ACC112 (cell line): ENCODE data around the gene CCL22.

Experiments used
- H2AFZ ChIP-seq: fragments of 200-600 bp; sonication (generic); one replicate; pipeline ENCODE4 v1.6.0; 2017; ENCODE audit warnings: antibody characterized with exemption, low read length; ENCODE audit not compliant: unreplicated experiment
- H3K27ac ChIP-seq: fragments of 200-600 bp; sonication (generic); 2 replicates; pipeline ENCODE4 v1.5.1; 2014; ENCODE audit warnings: low read depth, mild to moderate bottlenecking, antibody characterized with exemption, low read length, moderate library complexity
- H3K27me3 ChIP-seq: fragments of 200-600 bp; sonication (generic); 2 replicates; pipeline ENCODE4 v1.6.1; 2014; ENCODE audit warnings: mild to moderate bottlenecking, antibody characterized with exemption, low read length, moderate library complexity, mixed read lengths; ENCODE audit not compliant: insufficient read depth
- H3K36me3 ChIP-seq: fragments of 200-600 bp; sonication (generic); 2 replicates; pipeline ENCODE4 v1.6.1; 2016; ENCODE audit warnings: mild to moderate bottlenecking, antibody characterized with exemption, low read length, moderate library complexity, mixed read lengths; ENCODE audit not compliant: insufficient read depth
- H3K4me1 ChIP-seq: fragments of 200-600 bp; sonication (generic); one replicate; pipeline ENCODE4 v1.6.1; 2016; ENCODE audit warnings: low read length, mixed read lengths; ENCODE audit not compliant: insufficient read depth, unreplicated experiment, control insufficient read depth
- H3K4me3 ChIP-seq: fragments of 200-600 bp; sonication (generic); 2 replicates; pipeline ENCODE4 v1.5.1; 2014; ENCODE audit warnings: mild to moderate bottlenecking, low read depth, low read length
- H3K79me2 ChIP-seq: fragments of 200-600 bp; sonication (generic); one replicate; pipeline ENCODE4 v1.6.0; 2016; ENCODE audit warnings: low read length; ENCODE audit not compliant: control insufficient read depth, unreplicated experiment, insufficient read depth

Gene CCL22

GRCh38 chr16:57358527-57359095, at the start of gene CCL22:
CCL22 (plus strand) TSS chr16:57358783; CDS start chr16:57358817, 34 bp downstream.
- no peaks in the 10 kb centered on the region for H3K79me2 ChIP-seq
- no peak within 1 kb of the TSS for H3K4me3 ChIP-seq
- H3K36me3 ChIP-seq: no peaks in the 10 kb centered on the region
- no peaks in the 10 kb centered on the region for H3K4me1 ChIP-seq
- H3K27ac ChIP-seq: no peak within 1 kb of the TSS
- H2AFZ ChIP-seq: no peak within 1 kb of the TSS
- 0 out of 2 replicates have a peak, but pooled peaks cover 5% of the 10 kb centered on the region for H3K27me3 ChIP-seq

GRCh38 chr16:57310801-57311200, 47.8 kb upstream of the CCL22 start:
- no peak overlapping the region for H3K4me3 ChIP-seq
- H3K27me3 ChIP-seq: no peaks in the 10 kb centered on the region
- H2AFZ ChIP-seq: no peak overlapping the region
- no peaks in the 10 kb centered on the region for H3K79me2 ChIP-seq
- H3K4me1 ChIP-seq: peaks cover 17% of the 10 kb centered on the region
- no peak overlapping the region for H3K27ac ChIP-seq
- no peaks in the 10 kb centered on the region for H3K36me3 ChIP-seq

- H3K27me3 ChIP-seq: no peaks in the 10 kb centered on the region
Observed at GRCh38 chr16:57313509-57313908, 45.1 kb upstream of the CCL22 start.

GRCh38 chr16:57314161-57314785, 44.3 kb upstream of the CCL22 start:
- H3K36me3 ChIP-seq: no peaks in the 10 kb centered on the region
- peak overlapping the region; percentile 63 for H2AFZ ChIP-seq
- no peaks in the 10 kb centered on the region for H3K79me2 ChIP-seq
- H3K4me1 ChIP-seq: peaks cover 35% of the 10 kb centered on the region
- no peaks in the 10 kb centered on the region for H3K27me3 ChIP-seq
- H3K27ac ChIP-seq: peak overlapping the region; percentile 31
- H3K4me3 ChIP-seq: no peak overlapping the region

More at GRCh38 chr16:57313509-57313908, 45.1 kb upstream of the CCL22 start:
- Histone ChIP-seq H3K4me1 (peaks cover 35% of the 10 kb centered on the region), H2AFZ (no peak overlapping the region), H3K4me3 (no peak overlapping the region), H3K36me3 (no peaks in the 10 kb centered on the region), H3K79me2 (no peaks in the 10 kb centered on the region), H3K27ac (no peak overlapping the region)

GRCh38 chr16:57315416-57315815, 43.2 kb upstream of the CCL22 start:
- H2AFZ ChIP-seq: no peak overlapping the region
- H3K36me3 ChIP-seq: no peaks in the 10 kb centered on the region
- no peaks in the 10 kb centered on the region for H3K27me3 ChIP-seq
- H3K4me3 ChIP-seq: no peak overlapping the region
- H3K27ac ChIP-seq: 0 out of 2 replicates have a peak overlapping the region, but pooled peaks have one; percentile 93
- H3K79me2 ChIP-seq: no peaks in the 10 kb centered on the region
- peaks cover 35% of the 10 kb centered on the region for H3K4me1 ChIP-seq

- H3K36me3 ChIP-seq: no peaks in the 10 kb centered on the region
- H3K4me3 ChIP-seq: no peak overlapping the region
- peaks cover 35% of the 10 kb centered on the region for H3K4me1 ChIP-seq
- H3K27me3 ChIP-seq: no peaks in the 10 kb centered on the region
- peak overlapping the region; percentile 44 for H2AFZ ChIP-seq
- no peaks in the 10 kb centered on the region for H3K79me2 ChIP-seq
- H3K27ac ChIP-seq: peak overlapping the region; percentile 93
Observed at GRCh38 chr16:57316390-57317017, 42.1 kb upstream of the CCL22 start.

- H3K4me3 ChIP-seq: no peak overlapping the region
- H3K4me1 ChIP-seq: peaks cover 35% of the 10 kb centered on the region
- no peaks in the 10 kb centered on the region for H3K36me3 ChIP-seq
- no peak overlapping the region for H3K27ac ChIP-seq
- H3K79me2 ChIP-seq: no peaks in the 10 kb centered on the region
- H3K27me3 ChIP-seq: no peaks in the 10 kb centered on the region
- H2AFZ ChIP-seq: no peak overlapping the region
Observed at GRCh38 chr16:57318240-57318970, 40.2 kb upstream of the CCL22 start.

- Histone ChIP-seq H3K27me3 (no peaks in the 10 kb centered on the region), H2AFZ (no peak overlapping the region), H3K4me3 (no peak overlapping the region), H3K4me1 (peaks cover 28% of the 10 kb centered on the region), H3K36me3 (no peaks in the 10 kb centered on the region), H3K79me2 (no peaks in the 10 kb centered on the region), H3K27ac (no peak overlapping the region)
Observed at GRCh38 chr16:57319646-57320045, 38.9 kb upstream of the CCL22 start.

GRCh38 chr16:57324749-57325148, 33.8 kb upstream of the CCL22 start:
- Histone ChIP-seq H3K27ac (no peak overlapping the region), H2AFZ (no peak overlapping the region), H3K4me1 (peaks cover 4% of the 10 kb centered on the region), H3K36me3 (no peaks in the 10 kb centered on the region), H3K27me3 (no peaks in the 10 kb centered on the region), H3K79me2 (no peaks in the 10 kb centered on the region), H3K4me3 (no peak overlapping the region)

- no peak overlapping the region for H3K27ac ChIP-seq
- no peak overlapping the region for H2AFZ ChIP-seq
- H3K4me3 ChIP-seq: no peak overlapping the region
Observed at GRCh38 chr16:57325458-57325857, 33.1 kb upstream of the CCL22 start.

More at GRCh38 chr16:57325458-57325857, 33.1 kb upstream of the CCL22 start:
- peaks cover 4% of the 10 kb centered on the region for H3K4me1 ChIP-seq
- no peaks in the 10 kb centered on the region for H3K27me3 ChIP-seq
- H3K79me2 ChIP-seq: no peaks in the 10 kb centered on the region
- no peaks in the 10 kb centered on the region for H3K36me3 ChIP-seq
